Stomach (tissue), 9 donors: ENCODE data around the gene LCMT1. TPM values are rescaled to one million over a fixed set of nuclear protein-coding genes. Genes with fewer than 3 reads are reported as not detected.

Experiments used
- DNase-seq, 2 donors: peaks; one replicate each; pipeline versions ENCODE4 v3.0.0 to v3.0.0-alpha.2; 2013 to 2019
- H3K27ac ChIP-seq, 5 donors: fragments of 200-600 bp in 4 of 5; sonication (generic) in 4 of 5; one replicate each; pipeline ENCODE4 v1.5.1; 2013 to 2019; ENCODE audit warnings: mild to moderate bottlenecking in 1 of 5, moderate library complexity in 1 of 5
- H3K27me3 ChIP-seq, 3 donors: fragments of 200-600 bp; sonication (generic); one replicate each; pipeline ENCODE4 v1.5.1; 2017 to 2019; ENCODE audit warnings: mixed run types in 1 of 3
- H3K36me3 ChIP-seq, 4 donors: fragments of 200-600 bp; sonication (generic); 1 replicate in 3 of 4; 2 replicates in 1 of 4; pipeline ENCODE4 v1.5.1; 2016 to 2019
- H3K4me1 ChIP-seq, 4 donors: fragments of 200-600 bp; sonication (generic); one replicate each; pipeline ENCODE4 v1.5.1; 2016 to 2019
- H3K4me3 ChIP-seq, 4 donors: fragments of 200-600 bp; sonication (generic) in 3 of 4; one replicate each; pipeline ENCODE4 v1.5.1; 2016 to 2019; ENCODE audit warnings: mild to moderate bottlenecking in 1 of 4
- H3K9me3 ChIP-seq, 4 donors: fragments of 200-600 bp; sonication (generic); one replicate each; pipeline ENCODE4 v1.5.1; 2016 to 2019
- EP300 ChIP-seq: sonication (generic); formaldehyde crosslinking; IDR thresholded peaks from one replicate; pipeline ENCODE4 v1.6.1; 2017; ENCODE audit warnings: antibody characterized with exemption
- POLR2A ChIP-seq, 4 donors: fragments of 450-650 bp; IDR thresholded peaks; one replicate each; pipeline ENCODE4 v1.6.1; 2016; ENCODE audit warnings: antibody characterized with exemption in 4 of 4, control low read depth in 2 of 4, mild to moderate bottlenecking in 1 of 4, moderate library complexity in 1 of 4
- POLR2AphosphoS5 ChIP-seq, 3 donors: sonication (generic); formaldehyde crosslinking; IDR thresholded peaks; one replicate each; pipeline ENCODE4 v1.6.1; 2016; ENCODE audit warnings: antibody characterized with exemption in 3 of 3
- WGBS, 5 donors: extraction: QIAGEN DNeasy Blood & Tissue Kit in 3 of 5; methylation state at CpG; one replicate each; pipeline versions ENCODE4 v1.1.5 to v1.1.7; 2013 to 2018; 5-methylcytosine and 5-hydroxymethylcytosine counted together
- intact Hi-C: fragments of 100-400 bp; cut with DNase I; formaldehyde crosslinking; loops from one replicate; pipeline ENCODE4 v1.15.1; 2023; ENCODE audit warnings: low total_unique reads
- polyA plus RNA-seq, 3 donors: library from polyadenylated mRNA; stranded (reverse); fragments of 200-250 nt; gene quantifications; one replicate each; pipeline ENCODE4 v1.2.3, GENCODE V29; 2013
- total RNA-seq, 5 donors: library from RNA; depleted of rRNA; stranded (reverse); fragments of >200 nt; gene quantifications; one replicate each; pipeline versions ENCODE4 v1.1.0 to v1.2.3, GENCODE V29; 2014 to 2016
- TF ChIP-seq, protein P1 (sequence below), 7 experiments: fragments of 450-650 bp in 4 of 7; fragments of 200-600 bp in 3 of 7; sonication (generic) in 3 of 7; IDR thresholded peaks; one replicate each; pipeline ENCODE4 v1.5.1; 2016 to 2019; ENCODE audit warnings: antibody characterized with exemption in 7 of 7, control low read depth in 2 of 7, mild to moderate bottlenecking in 1 of 7
- donor health status: healthy with polysubstance abuse.
- donor health status: Bipolar disorder and iron deficiency.
- donor health status: healthy.

LCMT1 gene
- total and polyA plus RNA-seq, 8 donors, result 15.4 to 54.9 (median 30.9) TPM

DNA sequence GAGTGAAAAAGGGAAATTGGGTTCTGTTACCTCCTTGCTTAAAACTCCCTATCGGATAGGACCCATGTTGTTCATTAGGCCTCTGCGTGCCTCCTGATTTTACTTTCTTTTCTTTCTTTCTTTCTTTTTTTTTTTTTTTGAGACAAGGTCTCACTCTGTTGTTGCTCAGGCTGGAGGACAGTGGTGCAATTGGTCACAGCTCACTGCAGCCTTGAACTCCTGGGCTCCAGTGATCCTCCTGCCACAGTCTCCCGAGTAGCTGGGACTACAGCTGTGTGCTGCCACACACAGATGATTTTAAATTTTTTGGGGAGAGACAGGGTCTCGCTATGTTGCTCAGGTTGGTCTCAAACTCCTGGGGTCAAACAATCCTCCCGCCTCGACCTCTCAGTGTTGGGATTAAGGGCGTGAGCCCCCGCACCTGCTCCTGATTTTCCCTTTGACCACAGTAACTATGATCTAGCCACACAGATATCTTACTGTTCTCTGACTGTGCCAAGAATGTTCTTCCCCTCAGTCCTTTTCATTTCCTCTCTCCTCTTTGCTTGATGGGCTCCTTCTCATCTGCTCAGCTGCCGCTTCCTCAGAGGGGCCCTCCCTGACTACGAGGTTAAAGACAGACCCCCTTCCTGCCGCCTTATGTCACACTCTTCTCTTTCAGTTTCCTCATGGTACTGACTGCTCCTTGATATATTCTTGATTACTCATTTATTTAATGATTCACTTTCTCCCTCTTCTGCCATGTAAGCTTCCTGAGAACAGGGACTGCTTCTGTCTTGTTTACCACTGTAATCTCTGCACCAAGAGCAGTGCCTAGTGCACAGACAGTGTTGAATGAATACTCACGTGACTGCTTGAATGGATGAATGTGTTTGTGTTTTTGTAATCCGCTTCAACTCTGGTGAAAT is 44.3 kb downstream of the LCMT1 start:
- TF ChIP-seq, protein P1, sequence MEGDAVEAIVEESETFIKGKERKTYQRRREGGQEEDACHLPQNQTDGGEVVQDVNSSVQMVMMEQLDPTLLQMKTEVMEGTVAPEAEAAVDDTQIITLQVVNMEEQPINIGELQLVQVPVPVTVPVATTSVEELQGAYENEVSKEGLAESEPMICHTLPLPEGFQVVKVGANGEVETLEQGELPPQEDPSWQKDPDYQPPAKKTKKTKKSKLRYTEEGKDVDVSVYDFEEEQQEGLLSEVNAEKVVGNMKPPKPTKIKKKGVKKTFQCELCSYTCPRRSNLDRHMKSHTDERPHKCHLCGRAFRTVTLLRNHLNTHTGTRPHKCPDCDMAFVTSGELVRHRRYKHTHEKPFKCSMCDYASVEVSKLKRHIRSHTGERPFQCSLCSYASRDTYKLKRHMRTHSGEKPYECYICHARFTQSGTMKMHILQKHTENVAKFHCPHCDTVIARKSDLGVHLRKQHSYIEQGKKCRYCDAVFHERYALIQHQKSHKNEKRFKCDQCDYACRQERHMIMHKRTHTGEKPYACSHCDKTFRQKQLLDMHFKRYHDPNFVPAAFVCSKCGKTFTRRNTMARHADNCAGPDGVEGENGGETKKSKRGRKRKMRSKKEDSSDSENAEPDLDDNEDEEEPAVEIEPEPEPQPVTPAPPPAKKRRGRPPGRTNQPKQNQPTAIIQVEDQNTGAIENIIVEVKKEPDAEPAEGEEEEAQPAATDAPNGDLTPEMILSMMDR (IDR thresholded peaks at IDR 0.05), result no peak
- no peak for TF ChIP-seq EP300
- TF ChIP-seq POLR2A (IDR thresholded peaks at IDR 0.05), result no peak
- Histone ChIP-seq H3K9me3 (no peaks in the 10 kb centered on the region), H3K4me3 (no peak overlapping the region), H3K4me1 (no peaks in the 10 kb centered on the region), H3K27ac (no peak overlapping the region), H3K27me3 (no peaks in the 10 kb centered on the region), H3K36me3 (peaks cover 2 to 96% (median 89%) of the 10 kb centered on the region in 4 donors)
- WGBS, 5 donors, result 89 to 95% (median 92%) methylated on average over 13 of the region's 13 CpGs
- intact Hi-C loops, result no loop called here
- DNase-seq, result no peak

DNA sequence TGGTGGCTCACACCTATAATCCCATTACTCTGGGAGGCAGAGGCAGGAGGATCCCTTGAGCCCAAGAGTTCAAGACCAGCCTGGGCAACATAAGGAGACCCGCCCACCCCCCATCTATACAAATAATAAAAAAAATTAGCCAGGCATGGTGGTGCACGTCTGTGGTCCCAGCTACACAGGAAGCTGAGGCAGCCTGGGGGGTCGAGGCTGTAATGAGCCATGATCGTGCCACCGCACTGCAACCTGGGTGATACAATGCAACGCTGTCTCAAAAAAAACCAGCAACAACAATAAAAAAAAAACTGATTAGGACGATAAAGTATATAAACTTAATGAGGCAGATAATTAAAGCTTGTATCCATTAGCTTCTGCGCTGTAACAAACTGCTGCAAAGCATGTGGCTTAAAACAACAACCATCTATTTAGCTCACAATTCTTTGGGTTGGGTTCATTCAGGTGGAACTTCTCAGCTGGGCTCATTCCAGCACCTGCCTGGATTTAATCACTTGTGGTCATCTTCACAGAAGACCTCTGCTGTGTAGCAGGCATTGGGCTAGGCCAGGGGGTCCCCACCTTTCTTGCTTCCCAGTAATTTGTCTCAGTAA is 45.8 kb downstream of the LCMT1 start:
- Histone ChIP-seq H3K27me3 (no peaks in the 10 kb centered on the region), H3K4me1 (no peaks in the 10 kb centered on the region), H3K27ac (no peak overlapping the region), H3K4me3 (no peak overlapping the region), H3K9me3 (no peaks in the 10 kb centered on the region), H3K36me3 (peaks cover 8 to 97% (median 92%) of the 10 kb centered on the region in 4 donors)
- WGBS, 5 donors, result 88 to 96% (median 94%) methylated on average over 8 of the region's 8 CpGs
- intact Hi-C loops, result no loop called here
- no peak for DNase-seq
- no peak for TF ChIP-seq POLR2A (IDR thresholded peaks at IDR 0.05)
- no peak for TF ChIP-seq EP300
- TF ChIP-seq, protein P1 (IDR thresholded peaks at IDR 0.05), result no peak
- no peak for TF ChIP-seq POLR2AphosphoS5 (IDR thresholded peaks at IDR 0.05)

DNA sequence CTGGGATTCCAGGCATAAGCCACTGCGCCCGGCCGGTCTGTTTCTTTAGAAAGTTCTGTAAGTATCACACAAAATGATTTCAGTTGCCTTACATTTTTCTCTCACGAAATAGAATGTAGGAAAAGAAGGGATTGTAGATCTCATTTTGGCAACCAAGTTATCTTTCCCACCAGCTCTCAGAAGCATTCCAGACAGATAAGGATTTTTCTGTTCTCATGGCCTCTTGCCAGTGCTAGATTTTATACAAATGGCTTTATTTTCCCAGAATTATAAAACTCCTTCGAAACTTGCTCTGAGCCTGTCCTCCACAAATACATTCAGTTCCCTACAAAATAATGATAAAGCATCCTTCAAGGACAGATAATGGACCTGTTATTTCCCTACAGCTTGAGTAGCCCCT is 46.9 kb downstream of the LCMT1 start:
- peaks cover 9 to 97% (median 92%) of the 10 kb centered on the region in 4 donors for H3K36me3 ChIP-seq
- TF ChIP-seq POLR2AphosphoS5 (IDR thresholded peaks at IDR 0.05), result no peak
- TF ChIP-seq, protein P1 (IDR thresholded peaks at IDR 0.05), result no peak
- TF ChIP-seq POLR2A (IDR thresholded peaks at IDR 0.05), result no peak
- TF ChIP-seq EP300, result no peak
- H3K27me3 ChIP-seq, result no peaks in the 10 kb centered on the region
- H3K9me3 ChIP-seq, result no peaks in the 10 kb centered on the region
- 64 to 91% (median 90%) methylated on average over 5 of the region's 5 CpGs for WGBS, 5 donors
- DNase-seq, result peak in 1 of 2 donors; percentile 12
- no peaks in the 10 kb centered on the region for H3K4me1 ChIP-seq
- no peak overlapping the region for H3K4me3 ChIP-seq
- no peak overlapping the region for H3K27ac ChIP-seq
- intact Hi-C loops, result no loop called here

DNA sequence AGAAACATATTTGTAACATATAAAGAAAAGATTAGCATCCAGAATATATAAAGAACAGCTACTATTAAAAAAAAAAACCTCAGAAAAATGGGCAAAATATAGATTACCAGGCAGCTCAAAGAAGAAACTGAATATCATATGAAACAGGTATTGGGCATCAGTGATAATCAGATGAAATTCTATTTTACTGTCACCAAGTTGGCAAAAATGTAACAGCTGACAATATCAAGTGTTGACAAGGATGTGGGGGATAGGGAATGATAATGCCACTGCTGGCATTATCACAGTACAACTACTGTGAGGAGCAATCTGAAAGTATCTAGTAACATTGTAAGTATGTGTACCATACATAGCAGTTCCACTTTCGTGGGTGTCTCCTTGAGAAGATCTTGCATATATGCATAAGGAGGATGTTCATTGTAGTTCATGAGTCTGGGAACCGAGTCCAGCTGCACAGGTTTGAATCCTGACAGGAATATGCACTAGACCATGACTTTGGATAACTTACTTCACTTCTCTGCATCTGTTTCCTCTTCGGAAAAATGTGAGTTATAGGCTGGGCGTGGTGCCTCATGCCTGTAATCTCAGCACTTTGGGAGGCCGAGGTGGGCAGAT is 50.3 kb downstream of the LCMT1 start:
- WGBS, 5 donors, result 90 to 99% (median 97%) methylated on average over 5 of the region's 5 CpGs
- no peak overlapping the region for H3K4me3 ChIP-seq
- no peaks in the 10 kb centered on the region for H3K9me3 ChIP-seq
- H3K27me3 ChIP-seq, result no peaks in the 10 kb centered on the region
- DNase-seq, result no peak
- H3K4me1 ChIP-seq, result no peaks in the 10 kb centered on the region
- TF ChIP-seq POLR2AphosphoS5 (IDR thresholded peaks at IDR 0.05) (no peak), POLR2A (IDR thresholded peaks at IDR 0.05) (no peak), EP300 (no peak)
- TF ChIP-seq, protein P1 (IDR thresholded peaks at IDR 0.05), result no peak
- no peak overlapping the region for H3K27ac ChIP-seq
- H3K36me3 ChIP-seq, result peaks cover 26 to 100% (median 97%) of the 10 kb centered on the region in 4 donors
- intact Hi-C loops, result no loop called here
